HFF-Myc (cell line): ENCODE measurements around the gene PARP15.
"Not testable (repeated sequence)": the region's sequence is repeated elsewhere in the genome, so short reads cannot be mapped to it uniquely, and the experiment has no call there.

Experiments used
- DNase-seq: peaks from one replicate; pipeline ENCODE4 v3.0.0-alpha.2; 2011; ENCODE audit warnings: low read depth; ENCODE audit errors: extremely low read depth
- H3K4me3 ChIP-seq: replicated peaks from 2 replicates; pipeline ENCODE4 v1.5.1; 2011; ENCODE audit warnings: low read depth, mild to moderate bottlenecking, control low read depth, low read length
- TF ChIP-seq, protein P1 (sequence below): IDR thresholded peaks from 2 replicates; pipeline ENCODE4 v1.5.1; 2012; ENCODE audit warnings: mild to moderate bottlenecking, low read depth, low read length, control low read depth; ENCODE audit errors: missing control alignments

Gene PARP15

DNA sequence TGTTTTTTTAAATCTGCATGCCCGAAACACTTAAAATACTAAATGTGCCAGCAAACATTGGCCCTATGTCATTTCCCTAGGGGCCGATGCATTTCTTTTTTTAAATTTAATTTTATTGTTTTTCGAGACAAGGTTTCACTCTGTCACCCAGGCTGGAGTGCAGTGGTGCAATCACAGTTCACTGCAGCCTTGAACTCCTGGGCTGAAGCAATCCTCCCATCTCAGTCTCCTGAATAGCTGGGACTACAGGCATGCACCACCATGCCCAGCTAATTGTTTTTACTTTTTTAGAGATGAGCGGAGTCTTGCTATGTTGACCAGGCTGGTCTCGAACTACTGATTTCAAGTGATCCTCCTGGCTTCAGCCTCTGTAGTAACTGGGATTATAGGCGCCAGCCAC, 18.8 kb upstream of the PARP15 start:
- TF ChIP-seq, protein P1, sequence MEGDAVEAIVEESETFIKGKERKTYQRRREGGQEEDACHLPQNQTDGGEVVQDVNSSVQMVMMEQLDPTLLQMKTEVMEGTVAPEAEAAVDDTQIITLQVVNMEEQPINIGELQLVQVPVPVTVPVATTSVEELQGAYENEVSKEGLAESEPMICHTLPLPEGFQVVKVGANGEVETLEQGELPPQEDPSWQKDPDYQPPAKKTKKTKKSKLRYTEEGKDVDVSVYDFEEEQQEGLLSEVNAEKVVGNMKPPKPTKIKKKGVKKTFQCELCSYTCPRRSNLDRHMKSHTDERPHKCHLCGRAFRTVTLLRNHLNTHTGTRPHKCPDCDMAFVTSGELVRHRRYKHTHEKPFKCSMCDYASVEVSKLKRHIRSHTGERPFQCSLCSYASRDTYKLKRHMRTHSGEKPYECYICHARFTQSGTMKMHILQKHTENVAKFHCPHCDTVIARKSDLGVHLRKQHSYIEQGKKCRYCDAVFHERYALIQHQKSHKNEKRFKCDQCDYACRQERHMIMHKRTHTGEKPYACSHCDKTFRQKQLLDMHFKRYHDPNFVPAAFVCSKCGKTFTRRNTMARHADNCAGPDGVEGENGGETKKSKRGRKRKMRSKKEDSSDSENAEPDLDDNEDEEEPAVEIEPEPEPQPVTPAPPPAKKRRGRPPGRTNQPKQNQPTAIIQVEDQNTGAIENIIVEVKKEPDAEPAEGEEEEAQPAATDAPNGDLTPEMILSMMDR = no peak
- no peak overlapping the region for H3K4me3 ChIP-seq
- no peak for DNase-seq

DNA sequence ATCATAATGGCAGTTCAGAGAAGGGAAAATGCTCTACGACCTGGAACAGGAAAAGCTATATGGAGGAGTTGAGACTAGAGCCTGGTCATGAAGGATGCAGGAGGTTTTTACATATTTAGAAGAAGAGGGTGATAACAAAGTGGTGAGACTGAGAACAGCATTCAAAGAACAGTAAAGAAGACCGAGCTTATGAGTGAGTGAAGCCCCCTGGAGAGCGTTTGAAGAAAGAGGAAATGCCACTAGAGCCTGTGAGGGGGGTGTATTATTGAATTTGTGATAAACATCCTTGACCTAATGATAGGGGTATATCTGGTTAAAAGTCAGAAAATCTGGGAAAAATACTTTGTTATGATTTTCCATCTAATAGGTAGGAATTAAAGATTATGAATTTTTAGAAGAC, 17.5 kb upstream of the PARP15 start:
- no peak overlapping the region for H3K4me3 ChIP-seq
- TF ChIP-seq, protein P1 = no peak
- DNase-seq = no peak

DNA sequence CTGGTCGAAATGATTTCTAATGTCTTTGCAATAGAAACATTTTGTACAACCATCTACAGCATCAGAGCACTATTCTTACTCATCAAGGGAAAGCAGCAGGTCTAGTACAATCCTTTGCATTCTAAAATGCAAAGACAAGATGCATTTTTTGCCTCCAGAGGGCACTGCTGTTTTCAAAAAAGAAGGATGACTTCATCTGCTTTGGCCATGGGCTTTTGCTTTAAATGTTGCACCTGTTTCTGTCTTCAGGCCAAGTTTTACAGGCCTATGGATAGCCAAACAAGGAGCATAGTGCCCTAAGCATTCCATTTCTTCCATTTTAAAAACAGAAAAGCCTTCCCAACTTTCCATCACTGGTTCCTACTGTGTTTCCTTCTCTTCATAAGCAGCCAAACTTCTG, 16.8 kb upstream of the PARP15 start:
- TF ChIP-seq, protein P1 = peak; percentile 54
- peak; percentile 53 for DNase-seq
- H3K4me3 ChIP-seq = no peak overlapping the region

DNA sequence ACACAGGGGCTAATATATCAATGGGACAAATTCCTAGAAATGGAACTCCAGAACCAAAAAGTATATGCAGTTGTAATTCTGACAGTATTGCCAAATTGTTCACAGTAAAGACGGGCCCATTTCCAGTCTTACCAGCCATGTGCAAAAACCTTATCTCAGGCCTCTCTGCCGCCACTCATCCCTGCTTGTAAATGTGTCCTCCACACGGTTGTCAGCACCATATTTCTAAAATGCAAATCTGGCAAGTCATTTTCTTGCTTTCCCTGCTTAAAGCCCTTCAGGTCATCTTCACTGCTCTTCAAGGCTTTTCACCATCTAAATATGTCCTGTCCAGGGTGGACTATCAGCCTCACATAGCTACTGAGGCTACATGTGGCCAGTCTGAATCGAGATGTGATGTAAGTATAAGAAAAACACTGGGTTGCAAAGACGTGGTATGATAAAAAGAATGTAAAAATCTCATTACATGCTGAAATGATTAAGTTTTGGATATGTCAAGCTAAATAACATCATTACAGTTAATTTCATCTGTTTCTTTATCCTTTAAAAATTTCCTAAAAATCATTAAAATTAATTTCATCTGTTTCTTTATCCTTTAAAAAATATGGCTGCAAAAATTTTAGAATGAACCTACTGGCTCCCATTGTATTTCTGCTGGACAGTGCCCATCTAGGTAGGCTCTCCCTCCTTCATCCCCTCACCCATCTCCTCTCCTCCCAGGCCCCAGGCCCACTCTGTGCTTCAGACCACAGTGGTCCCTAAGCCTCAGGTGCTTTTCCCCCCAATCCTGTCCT, 14.3 kb upstream of the PARP15 start:
- TF ChIP-seq, protein P1 = no peak
- peak overlapping the region; percentile 57 for H3K4me3 ChIP-seq
- DNase-seq = no peak

DNA sequence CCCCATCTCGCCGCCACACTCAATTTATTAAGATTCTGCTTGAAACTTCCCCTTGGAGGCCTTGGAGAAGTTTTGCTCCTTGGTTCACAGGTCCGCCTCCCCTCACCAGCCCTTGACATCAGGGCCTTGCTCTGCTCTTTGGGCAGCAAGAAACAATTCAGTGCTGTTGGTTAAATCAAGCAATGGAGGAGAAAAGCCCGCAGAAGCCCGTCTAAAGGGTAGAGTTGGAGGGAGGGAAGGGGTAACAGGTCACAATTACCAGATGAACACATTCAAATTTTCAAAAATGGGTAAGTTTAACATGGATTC, 13.8 kb upstream of the PARP15 start:
- DNase-seq = no peak
- H3K4me3 ChIP-seq = peak overlapping the region; percentile 57
- TF ChIP-seq, protein P1 = no peak

DNA sequence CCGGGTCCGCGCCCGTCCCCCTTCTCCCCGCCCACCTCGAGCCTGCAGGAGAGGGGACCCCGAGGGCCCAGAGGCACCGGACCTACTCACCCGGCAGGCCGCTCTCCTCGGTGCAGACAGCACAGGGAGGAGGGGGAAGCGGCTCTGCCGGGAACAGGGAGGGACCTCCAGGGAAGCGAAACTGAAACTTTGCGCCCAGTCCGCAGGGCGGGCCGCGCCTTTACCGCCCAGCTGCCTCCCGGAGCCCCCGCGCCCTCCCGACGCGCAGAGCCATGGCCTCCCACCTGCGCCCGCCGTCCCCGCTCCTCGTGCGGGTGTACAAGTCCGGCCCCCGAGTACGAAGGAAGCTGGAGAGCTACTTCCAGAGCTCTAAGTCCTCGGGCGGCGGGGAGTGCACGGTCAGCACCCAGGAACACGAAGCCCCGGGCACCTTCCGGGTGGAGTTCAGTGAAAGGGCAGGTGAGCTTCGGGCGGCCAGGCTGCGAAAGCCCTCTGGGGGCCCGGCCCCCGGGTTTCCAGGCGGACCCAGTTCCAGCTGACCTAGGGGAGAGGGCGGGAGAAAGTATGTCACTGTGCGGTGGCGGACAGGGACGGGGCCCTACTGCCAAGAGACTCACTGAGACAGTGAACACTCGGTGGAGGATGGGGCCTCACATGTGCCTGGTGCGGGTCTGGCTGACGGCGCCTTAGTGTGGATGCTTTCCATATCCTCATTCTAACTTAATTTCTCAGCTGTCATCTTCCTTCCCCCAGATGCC, 13.1 kb upstream of the PARP15 start, which contains the start of the genes DTX3L and PARP9:
Gene DTX3L, plus strand, starts transcription at position 184 of the 758 bp plus-strand sequence. Its CDS starts 89 bp downstream, at position 273.
Gene PARP9, minus strand, starts transcription at position 146 of the 758 bp plus-strand sequence. CDS start 4,680 bp downstream, outside the sequence.
- peak; percentile 24 for DNase-seq
- peak within 1 kb of the TSS; percentile 57 for H3K4me3 ChIP-seq
- TF ChIP-seq, protein P1 = no peak

DNA sequence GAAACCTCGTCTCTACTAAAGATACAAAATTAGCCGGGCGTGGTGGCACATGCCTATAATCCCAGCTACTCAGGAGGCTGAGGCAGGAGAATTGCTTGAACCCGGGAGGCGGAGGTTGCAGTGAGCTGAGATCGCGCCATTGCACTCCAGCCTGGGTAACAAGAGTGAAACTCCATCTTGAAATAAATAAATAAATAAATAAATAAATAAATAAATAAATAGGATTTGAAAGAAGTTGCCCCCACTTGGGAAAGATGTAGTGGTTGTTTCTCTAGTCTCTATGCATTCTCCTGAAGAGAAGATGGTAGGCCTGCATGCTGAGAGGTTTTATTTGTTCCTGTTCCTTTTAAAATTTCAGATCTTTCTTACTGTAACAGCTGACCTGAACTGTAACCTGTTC, 9.3 kb upstream of the PARP15 start:
- not testable (repeated sequence) for H3K4me3 ChIP-seq, DNase-seq
